ENCODE data around the gene TBCA.

TBCA gene

GRCh38 chr5:77644371-77645157 lies 131.6 kb downstream of the TBCA start:
- in situ Hi-C loops (cut with MboI; ENCODE audit: low sequenced_read_pairs): no loop called here

DNA sequence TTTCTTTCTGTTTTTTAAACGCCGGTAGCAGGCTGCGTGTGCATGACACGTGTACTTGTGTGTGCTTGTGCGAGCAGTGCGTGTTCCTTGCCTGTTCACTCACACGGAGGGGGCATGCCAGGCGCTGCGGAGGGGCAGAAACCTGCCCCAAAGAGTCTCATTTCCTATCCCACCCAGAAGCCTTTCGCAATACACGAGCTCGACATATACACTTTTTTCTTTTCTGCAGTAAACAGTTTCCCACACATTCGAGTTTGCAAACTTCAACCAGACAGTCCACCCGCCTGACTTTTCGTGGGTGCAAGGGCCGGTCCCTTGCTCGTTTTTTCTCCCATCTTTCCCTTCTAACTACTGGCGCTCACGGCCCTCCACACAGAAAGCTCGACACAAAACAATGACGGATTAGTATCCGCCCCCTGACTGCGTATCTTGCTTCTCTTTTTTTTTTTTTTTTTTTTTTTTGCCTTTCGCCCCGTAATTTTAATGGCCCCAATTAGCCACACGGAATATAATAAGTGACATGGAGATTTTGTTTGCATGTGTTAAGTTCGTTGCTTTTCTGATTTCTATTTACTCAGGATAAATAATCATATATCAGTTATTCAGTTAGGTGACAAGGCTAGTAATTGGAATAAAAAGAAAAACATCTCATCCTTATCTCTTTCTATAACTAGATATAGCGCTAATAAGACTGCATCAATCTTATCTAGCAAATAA lies 132.3 kb downstream of the TBCA start:
- in situ Hi-C loops (cut with MboI; ENCODE audit: low sequenced_read_pairs): no loop called here

GRCh38 chr5:77642738-77643653 lies 133.1 kb downstream of the TBCA start:
- in situ Hi-C loops (cut with MboI; ENCODE audit: low sequenced_read_pairs): no loop called here

- in situ Hi-C loops (cut with MboI; ENCODE audit: low sequenced_read_pairs): no loop called here
These were observed 134.0 kb downstream of the TBCA start for GRCh38 chr5:77641963-77642737.

GRCh38 chr5:77641397-77641943 lies 134.7 kb downstream of the TBCA start:
- in situ Hi-C loops (cut with MboI; ENCODE audit: low sequenced_read_pairs): no loop called here

Data from hTERT RPE-1 (cell line).